Peyer's patch (tissue), 4 donors: Measurements from ENCODE around the gene DAB1. TPM values are rescaled to one million over a fixed set of nuclear protein-coding genes. Genes with fewer than 3 reads are reported as not detected.

ENCODE experiments used
- DNase-seq, 3 donors: peaks; one replicate each; pipeline ENCODE4 v3.0.0-alpha.2; 2017 to 2019
- H3K27ac ChIP-seq, 4 donors: fragments of 200-600 bp; sonication (generic); one replicate each; pipeline ENCODE4 v1.5.1; 2016 to 2019
- H3K27me3 ChIP-seq, 2 donors: fragments of 200-600 bp; sonication (generic); one replicate each; pipeline ENCODE4 v1.5.1; 2019
- H3K36me3 ChIP-seq, 3 donors: fragments of 200-600 bp; sonication (generic); one replicate each; pipeline ENCODE4 v1.5.1; 2016 to 2019
- H3K4me1 ChIP-seq, 4 donors: fragments of 200-600 bp; sonication (generic); one replicate each; pipeline ENCODE4 v1.5.1; 2016 to 2019
- H3K4me3 ChIP-seq, 4 donors: fragments of 200-600 bp; sonication (generic); 1 replicate in 3 of 4; 2 replicates in 1 of 4; pipeline ENCODE4 v1.5.1; 2016 to 2019; ENCODE audit warnings: mild to moderate bottlenecking in 1 of 4
- H3K9me3 ChIP-seq, 4 donors: fragments of 200-600 bp; sonication (generic); one replicate each; pipeline ENCODE4 v1.5.1; 2016 to 2019; ENCODE audit warnings: mild to moderate bottlenecking in 1 of 4
- CTCF ChIP-seq, 6 experiments: fragments of 450-650 bp in 4 of 6; fragments of 200-600 bp in 2 of 6; sonication (generic) in 1 of 6; IDR thresholded peaks; one replicate each; pipeline ENCODE4 v1.5.1; 2017 to 2019; ENCODE audit warnings: antibody characterized with exemption in 6 of 6, mild to moderate bottlenecking in 3 of 6, moderate library complexity in 1 of 6
- POLR2A ChIP-seq, 2 donors: fragments of 450-650 bp; IDR thresholded peaks; one replicate each; pipeline ENCODE4 v1.5.1; 2017; ENCODE audit warnings: antibody characterized with exemption in 2 of 2, mild to moderate bottlenecking in 2 of 2, moderate library complexity in 2 of 2
- total RNA-seq, 4 donors: library from RNA; depleted of rRNA; stranded (reverse); fragments of >200 nt; gene quantifications; one replicate each; pipeline ENCODE4 v1.1.0, GENCODE V29; 2016

DAB1 gene
- total RNA-seq, 4 donors from 2014 or later = 4.1 to 75.3 (median 63.9) TPM

GRCh38 chr1:57102561-57103326, 321.1 kb downstream of the DAB1 start:
- H3K9me3 ChIP-seq = no peaks in the 10 kb centered on the region
- no peaks in the 10 kb centered on the region for H3K27me3 ChIP-seq
- H3K4me3 ChIP-seq = no peak overlapping the region
- no peaks in the 10 kb centered on the region for H3K4me1 ChIP-seq
- no peak overlapping the region for H3K27ac ChIP-seq
- DNase-seq = no peak
- H3K36me3 ChIP-seq = no peaks in the 10 kb centered on the region
- TF ChIP-seq CTCF (IDR thresholded peaks at IDR 0.05) = no peak
- no peak for TF ChIP-seq POLR2A (IDR thresholded peaks at IDR 0.05)

GRCh38 chr1:57101209-57101608, 322.7 kb downstream of the DAB1 start:
- no peaks in the 10 kb centered on the region for H3K9me3 ChIP-seq
- no peak for DNase-seq
- H3K4me1 ChIP-seq = no peaks in the 10 kb centered on the region
- no peak for TF ChIP-seq POLR2A (IDR thresholded peaks at IDR 0.05)
- no peak for TF ChIP-seq CTCF (IDR thresholded peaks at IDR 0.05)
- no peaks in the 10 kb centered on the region for H3K27me3 ChIP-seq
- H3K27ac ChIP-seq = no peak overlapping the region
- no peaks in the 10 kb centered on the region for H3K36me3 ChIP-seq
- H3K4me3 ChIP-seq = no peak overlapping the region

- no peaks in the 10 kb centered on the region for H3K27me3 ChIP-seq
- DNase-seq = no peak
- no peaks in the 10 kb centered on the region for H3K9me3 ChIP-seq
- no peak overlapping the region for H3K4me3 ChIP-seq
- no peaks in the 10 kb centered on the region for H3K4me1 ChIP-seq
- no peak overlapping the region for H3K27ac ChIP-seq
- TF ChIP-seq POLR2A (IDR thresholded peaks at IDR 0.05) = no peak
- no peak for TF ChIP-seq CTCF (IDR thresholded peaks at IDR 0.05)
- no peaks in the 10 kb centered on the region for H3K36me3 ChIP-seq
These were observed 329.1 kb downstream of the DAB1 start for GRCh38 chr1:57094749-57095148.

GRCh38 chr1:57093122-57093521, 330.7 kb downstream of the DAB1 start:
- no peaks in the 10 kb centered on the region for H3K4me1 ChIP-seq
- no peak overlapping the region for H3K27ac ChIP-seq
- no peak overlapping the region for H3K4me3 ChIP-seq
- DNase-seq = no peak
- H3K27me3 ChIP-seq = no peaks in the 10 kb centered on the region
- no peaks in the 10 kb centered on the region for H3K9me3 ChIP-seq
- H3K36me3 ChIP-seq = no peaks in the 10 kb centered on the region
- TF ChIP-seq CTCF (IDR thresholded peaks at IDR 0.05) = no peak
- no peak for TF ChIP-seq POLR2A (IDR thresholded peaks at IDR 0.05)

- TF ChIP-seq CTCF (IDR thresholded peaks at IDR 0.05) = no peak
- TF ChIP-seq POLR2A (IDR thresholded peaks at IDR 0.05) = no peak
- Histone ChIP-seq H3K9me3 (no peaks in the 10 kb centered on the region), H3K36me3 (no peaks in the 10 kb centered on the region), H3K27me3 (no peaks in the 10 kb centered on the region), H3K4me1 (no peaks in the 10 kb centered on the region), H3K4me3 (no peak overlapping the region), H3K27ac (no peak overlapping the region)
- no peak for DNase-seq
These were observed 332.2 kb downstream of the DAB1 start for GRCh38 chr1:57091642-57092041.
